H1 (cell line): ENCODE measurements around the gene SPTSSB.

ENCODE experiments used
- CEBPB ChIP-seq: IDR thresholded peaks from 2 replicates; pipeline ENCODE4 v1.6.1; 2012; ENCODE audit warnings: low read depth, low read length
- CHD2 ChIP-seq: IDR thresholded peaks from 2 replicates; pipeline ENCODE4 v1.6.1; 2012; ENCODE audit warnings: low read length, improper control_type of control experiment
- CTCF ChIP-seq, 3 experiments: IDR thresholded peaks; 1 replicate in 2 of 3; 2 replicates in 1 of 3; pipeline versions ENCODE4 v1.5.1 to v1.6.1; 2011; ENCODE audit warnings: low read length in 3 of 3, mild to moderate bottlenecking in 3 of 3, inconsistent platforms in 2 of 3, low read depth in 1 of 3, moderate library complexity in 1 of 3; ENCODE audit not compliant: insufficient read depth in 1 of 3; ENCODE audit errors: control extremely low read depth in 1 of 3
- EZH2 ChIP-seq: fragments of 200-600 bp; sonication (generic); IDR thresholded peaks from 2 replicates; pipeline ENCODE4 v1.7.1; 2012; ENCODE audit warnings: low read depth, mild to moderate bottlenecking, moderate library complexity, low read length, inconsistent platforms; ENCODE audit not compliant: severe bottlenecking
- HDAC6 ChIP-seq: IDR thresholded peaks from one replicate; pipeline ENCODE4 v1.7.1; 2012; ENCODE audit warnings: low read depth, mild to moderate bottlenecking, inconsistent platforms, low read length, moderate library complexity
- JUND ChIP-seq: IDR thresholded peaks from 2 replicates; pipeline ENCODE4 v1.6.1; 2011; ENCODE audit warnings: mild to moderate bottlenecking, improper control_type of control experiment, low read length
- POLR2A ChIP-seq, 2 experiments: IDR thresholded peaks; 1 replicate in 1 of 2; 2 replicates in 1 of 2; pipeline ENCODE4 v1.6.1; 2011; ENCODE audit warnings: low read depth in 2 of 2, low read length in 2 of 2, mild to moderate bottlenecking in 2 of 2; ENCODE audit errors: control extremely low read depth in 1 of 2
- POLR2AphosphoS5 ChIP-seq: IDR thresholded peaks from 2 replicates; pipeline ENCODE4 v1.6.1; 2011; ENCODE audit warnings: low read depth, low read length
- SIN3A ChIP-seq, 2 experiments: IDR thresholded peaks in 1 of 2; conservative IDR thresholded peaks in 1 of 2; 2 replicates each; pipeline ENCODE4 v1.6.1; 2011 to 2012; ENCODE audit warnings: low read length in 2 of 2, improper control_type of control experiment in 1 of 2, low read depth in 1 of 2, mild to moderate bottlenecking in 1 of 2
- TAF1 ChIP-seq: IDR thresholded peaks from 2 replicates; pipeline ENCODE4 v1.6.1; 2011; ENCODE audit warnings: mild to moderate bottlenecking, low read depth, low read length
- YY1 ChIP-seq: IDR thresholded peaks from 2 replicates; pipeline ENCODE4 v1.6.1; 2011; ENCODE audit warnings: low read depth, mild to moderate bottlenecking, low read length
- TF ChIP-seq, protein P1 (sequence below): IDR thresholded peaks from 2 replicates; pipeline ENCODE4 v1.6.1; 2011; ENCODE audit warnings: low read depth, mild to moderate bottlenecking, low read length; ENCODE audit not compliant: insufficient read depth

- TF ChIP-seq CTCF (IDR thresholded peaks at IDR 0.05; ENCODE audit: control extremely low read depth in 1 of 3, insufficient read depth in 1 of 3, low read depth in 1 of 3, low read length in 3 of 3) (no peak), JUND (no peak), TAF1 (no peak), HDAC6 (no peak), YY1 (no peak), CEBPB (no peak), POLR2A (IDR thresholded peaks at IDR 0.05; ENCODE audit: control extremely low read depth in 1 of 2, low read depth in 2 of 2, low read length in 2 of 2) (no peak), SIN3A (conservative IDR thresholded peaks at IDR 0.05 in 1 of 2, IDR thresholded peaks at IDR 0.05 in 1 of 2; ENCODE audit: low read depth in 1 of 2, low read length in 2 of 2) (no peak), EZH2 (no peak), POLR2AphosphoS5 (no peak), CHD2 (no peak)
- TF ChIP-seq, protein P1, sequence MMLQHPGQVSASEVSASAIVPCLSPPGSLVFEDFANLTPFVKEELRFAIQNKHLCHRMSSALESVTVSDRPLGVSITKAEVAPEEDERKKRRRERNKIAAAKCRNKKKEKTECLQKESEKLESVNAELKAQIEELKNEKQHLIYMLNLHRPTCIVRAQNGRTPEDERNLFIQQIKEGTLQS, result no peak
These were observed 12.8 kb downstream of the SPTSSB start for GRCh38 chr3:161358488-161358887.
